ENCODE results near the gene PRKCH.

PRKCH gene

DNA sequence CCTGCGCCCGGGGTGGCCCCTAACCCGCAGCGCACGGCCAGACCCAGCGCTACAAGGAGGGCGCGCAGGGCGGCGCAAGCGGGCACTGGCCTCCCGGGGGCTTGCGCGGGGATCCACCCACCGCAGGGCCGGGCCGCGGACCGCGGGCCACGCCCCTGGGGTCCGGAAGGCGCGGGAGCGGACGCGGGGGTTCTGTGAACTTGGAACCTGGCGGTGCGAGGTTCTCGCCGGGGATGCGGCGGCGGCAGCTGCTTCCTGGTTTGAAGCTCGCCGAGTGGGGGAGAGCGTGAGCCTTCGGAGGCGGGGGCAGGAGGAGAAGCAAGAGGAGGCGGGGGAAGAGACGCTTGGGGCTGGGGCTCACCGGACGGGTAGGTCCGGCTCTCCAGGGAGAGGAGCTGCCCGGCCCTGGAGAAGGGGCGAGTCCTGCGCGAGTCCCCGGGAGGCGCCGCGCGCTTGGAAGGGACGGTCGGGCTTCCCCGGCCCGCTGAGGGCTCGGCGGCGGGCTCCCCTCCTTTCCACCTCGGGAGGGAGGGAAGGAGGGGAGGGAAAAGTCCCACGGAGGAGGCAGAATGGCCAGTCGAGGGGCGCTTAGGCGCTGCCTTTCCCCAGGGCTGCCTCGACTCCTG lies at the start of gene PRKCH:
TSS of gene PRKCH (plus strand) at position 195 of the 626 bp plus-strand sequence. CDS start 523 bp downstream, outside the sequence.
- DNase-seq (ENCODE audit: low read depth), result peak; percentile 81

DNA sequence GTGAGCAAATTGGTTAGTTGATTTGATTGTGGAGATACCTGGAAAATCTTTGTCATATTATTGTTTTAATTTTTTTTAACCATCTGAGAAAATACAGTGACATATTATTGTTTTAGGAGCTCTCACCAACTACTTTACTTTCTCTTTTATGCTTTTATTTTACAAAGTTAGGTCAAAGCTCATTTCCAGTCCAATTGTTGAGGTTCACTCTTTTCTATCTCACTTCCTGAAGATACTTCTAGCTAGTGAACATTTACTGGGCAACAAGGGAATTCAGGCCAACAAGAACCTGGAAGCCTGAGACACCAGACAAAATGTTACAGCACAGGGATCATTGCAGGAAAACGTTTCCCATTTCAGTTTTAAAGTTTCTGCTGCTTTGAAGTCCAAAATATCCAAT lies 44.1 kb upstream of the PRKCH start:
- no peak for DNase-seq (ENCODE audit: low read depth)

DNA sequence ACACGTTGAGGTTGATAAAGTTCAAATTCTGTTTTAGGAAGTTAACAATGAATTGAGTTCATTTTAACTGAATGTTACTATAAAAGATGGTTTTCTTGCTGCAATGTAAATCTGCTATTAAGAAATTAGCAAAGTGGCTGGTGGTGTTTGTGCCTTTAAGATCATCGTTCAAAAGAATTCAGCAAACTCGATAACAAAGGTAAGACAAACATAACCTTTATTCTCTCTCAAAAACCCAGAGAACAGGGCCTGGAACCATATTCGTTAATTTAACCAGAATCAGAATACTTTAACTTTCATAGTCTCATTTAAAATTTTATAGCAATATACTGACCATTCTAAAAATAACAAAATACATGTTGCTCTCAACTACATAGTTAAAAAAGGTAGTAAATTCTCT lies 43.6 kb upstream of the PRKCH start:
- DNase-seq (ENCODE audit: low read depth), result no peak

DNA sequence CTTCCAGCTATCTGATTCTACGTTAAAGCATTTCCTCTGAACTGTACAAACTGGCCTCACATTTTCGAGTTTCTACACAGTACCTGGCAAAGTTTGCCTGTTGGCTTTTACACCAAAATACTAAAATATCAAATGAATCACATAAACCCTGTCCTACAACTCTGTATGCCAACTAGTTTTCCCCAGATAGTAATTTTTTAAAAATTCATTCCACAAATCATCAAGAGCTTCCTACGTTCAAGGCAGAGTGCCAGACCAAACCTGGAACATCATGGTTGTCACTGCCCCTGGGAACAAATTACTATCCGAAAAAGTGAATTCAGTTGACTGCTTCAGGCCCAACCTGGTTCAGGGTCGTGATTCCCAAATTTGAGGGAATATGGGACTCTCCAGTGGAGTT lies 42.3 kb upstream of the PRKCH start:
- DNase-seq (ENCODE audit: low read depth), result no peak

DNA sequence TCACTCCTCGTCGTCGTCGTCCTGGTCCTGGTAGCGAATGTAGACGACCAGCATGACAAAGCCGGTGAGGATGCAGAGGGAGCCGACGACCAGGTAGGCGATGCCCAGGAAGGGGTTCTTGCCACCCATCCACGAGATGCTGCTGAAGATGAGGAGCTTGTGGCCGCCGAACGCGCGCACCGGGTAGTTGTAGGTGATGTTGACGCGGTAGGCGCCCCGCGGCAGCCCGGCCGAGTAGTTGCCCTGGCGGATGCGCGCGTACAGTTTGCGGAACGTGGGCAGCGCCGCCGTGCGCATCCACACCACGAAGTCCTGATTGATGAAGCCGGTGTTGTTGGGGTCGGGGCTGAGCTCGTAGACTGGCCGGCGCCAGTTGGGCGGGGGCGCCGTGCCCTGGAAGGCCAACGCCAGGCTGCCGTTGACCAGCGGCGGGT lies 41.3 kb upstream of the PRKCH start:
- DNase-seq (ENCODE audit: low read depth), result peak; percentile 36

DNA sequence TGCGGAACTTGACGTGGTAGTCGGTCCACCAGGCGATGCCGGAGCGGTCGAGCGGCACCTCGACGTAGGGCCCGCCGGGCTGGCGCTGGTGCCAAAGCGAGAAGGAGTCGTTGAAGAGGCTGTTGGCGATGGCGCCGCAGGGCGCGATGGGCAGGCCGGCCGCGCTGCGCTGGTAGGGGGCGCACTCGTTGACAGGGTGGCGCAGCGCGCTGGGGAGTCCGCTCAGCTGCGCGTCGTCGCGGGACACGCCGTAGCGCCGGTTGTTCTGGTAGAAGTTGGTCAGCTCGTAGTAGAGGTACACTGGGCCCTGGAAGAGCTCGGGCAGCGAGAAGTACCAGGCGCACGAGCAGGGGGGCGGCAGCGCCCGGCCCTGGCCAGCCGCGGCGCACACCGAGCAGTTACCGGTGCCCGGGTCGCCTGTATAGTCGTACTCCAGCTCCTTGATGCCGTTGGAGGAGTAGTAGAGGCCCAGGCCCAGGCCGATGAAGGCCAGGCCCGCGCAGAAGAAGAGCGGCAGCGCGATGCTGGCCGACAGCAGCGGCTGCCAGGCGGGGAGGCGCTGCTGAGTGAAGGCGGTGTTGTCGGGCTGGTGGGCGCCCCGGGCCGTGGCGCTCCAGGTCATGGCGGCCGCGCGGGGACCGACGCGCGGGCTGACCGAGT lies 40.7 kb upstream of the PRKCH start:
- DNase-seq (ENCODE audit: low read depth), result peak; percentile 71

DNA sequence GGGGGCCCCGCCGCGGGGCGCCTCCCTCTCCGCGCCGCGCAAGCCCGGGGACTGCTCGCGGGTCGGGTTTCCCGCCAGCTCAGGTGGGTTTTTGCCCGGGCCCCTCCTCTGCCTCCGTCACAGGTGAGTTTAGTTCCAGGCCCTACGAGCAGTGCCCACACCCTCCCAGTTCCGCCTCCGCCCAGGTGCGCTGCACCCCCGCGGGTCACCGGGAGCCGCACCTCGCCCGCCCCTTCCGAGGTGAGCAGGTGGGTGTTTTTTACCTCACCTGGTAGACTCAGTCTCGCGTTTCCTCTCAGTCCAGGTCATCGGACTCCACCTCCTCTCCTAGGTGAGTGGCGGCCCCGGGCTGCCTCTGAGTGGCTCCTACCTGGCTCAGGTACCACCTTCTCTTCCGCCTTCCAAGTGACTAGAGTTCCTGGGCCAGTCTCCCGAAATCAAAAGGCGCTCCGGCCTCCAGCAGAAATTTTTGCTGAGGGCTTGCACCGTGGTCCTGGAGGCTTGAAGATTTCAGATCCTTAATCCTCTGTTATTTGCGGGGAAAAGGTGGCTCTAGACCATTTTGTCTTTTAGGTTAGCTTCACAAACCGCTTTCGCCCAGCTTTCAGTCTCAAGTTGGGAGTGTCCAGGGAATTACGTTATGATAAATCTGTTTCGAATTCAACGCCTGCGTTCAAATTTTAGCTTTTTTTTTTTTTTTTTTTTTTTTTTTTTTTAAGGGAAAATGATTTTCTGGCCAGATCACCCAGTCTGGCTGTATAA lies 40.0 kb upstream of the PRKCH start, which contains the start of gene TMEM30B:
TSS of gene TMEM30B (minus strand) at position 153 of the 762 bp plus-strand sequence. CDS start 191 bp downstream, outside the sequence.
- DNase-seq (ENCODE audit: low read depth), result no peak

DNA sequence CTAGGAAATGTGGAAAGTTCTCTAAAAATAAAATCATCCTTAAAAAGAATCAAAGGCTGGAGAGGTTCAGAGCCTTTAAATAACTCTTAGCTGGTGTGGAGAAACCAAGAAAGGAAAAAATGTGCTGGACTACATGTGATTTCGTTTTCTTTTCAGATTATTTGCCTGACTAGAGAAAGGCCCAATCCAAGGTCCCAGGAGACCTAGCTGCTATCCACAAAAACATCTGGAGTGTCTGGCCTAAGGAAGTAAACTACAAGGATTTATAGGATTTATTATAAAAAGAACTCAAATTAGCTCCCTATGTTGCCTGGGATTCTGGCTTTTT lies 39.5 kb upstream of the PRKCH start:
- no peak for DNase-seq (ENCODE audit: low read depth)

DNA sequence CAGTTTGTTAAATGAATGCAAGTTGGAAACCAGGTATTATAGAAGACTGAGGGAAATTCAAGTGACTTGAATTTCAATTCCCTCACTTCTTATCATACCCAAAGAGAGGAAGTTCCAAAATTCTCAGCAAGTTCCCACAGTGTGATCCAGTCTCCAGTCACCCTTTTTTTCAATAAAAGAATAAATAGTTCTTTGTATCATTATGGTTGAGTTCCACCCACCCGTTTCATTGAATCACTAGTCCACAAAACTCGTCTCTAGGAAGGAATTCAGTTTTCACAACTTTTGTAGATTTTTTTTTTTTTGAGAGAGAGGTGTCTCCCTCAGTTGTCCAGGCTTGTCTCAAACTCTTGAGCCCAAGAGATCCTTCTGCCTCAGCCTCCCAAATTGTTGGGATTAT lies 38.6 kb upstream of the PRKCH start:
- DNase-seq (ENCODE audit: low read depth), result no peak

DNA sequence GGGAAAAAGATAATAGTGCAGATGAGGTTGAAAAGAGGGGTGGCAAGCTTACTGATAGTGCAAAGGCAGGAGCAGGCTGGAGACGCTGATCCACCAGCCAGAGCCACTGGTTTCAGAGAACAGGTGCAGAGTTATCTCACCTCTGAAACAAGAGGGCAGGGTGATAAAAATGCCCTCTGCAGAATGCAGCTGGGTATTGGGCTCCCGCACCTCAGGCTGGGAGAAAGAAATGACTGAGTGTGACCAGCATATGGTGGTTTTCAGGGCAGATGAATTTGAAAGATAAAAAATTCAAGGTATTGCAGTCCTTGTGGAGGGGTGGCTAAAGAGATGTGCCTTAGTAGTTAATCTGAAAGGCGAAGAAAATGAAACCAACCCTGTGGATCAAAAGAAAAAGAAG lies 37.4 kb upstream of the PRKCH start:
- no peak for DNase-seq (ENCODE audit: low read depth)

DNA sequence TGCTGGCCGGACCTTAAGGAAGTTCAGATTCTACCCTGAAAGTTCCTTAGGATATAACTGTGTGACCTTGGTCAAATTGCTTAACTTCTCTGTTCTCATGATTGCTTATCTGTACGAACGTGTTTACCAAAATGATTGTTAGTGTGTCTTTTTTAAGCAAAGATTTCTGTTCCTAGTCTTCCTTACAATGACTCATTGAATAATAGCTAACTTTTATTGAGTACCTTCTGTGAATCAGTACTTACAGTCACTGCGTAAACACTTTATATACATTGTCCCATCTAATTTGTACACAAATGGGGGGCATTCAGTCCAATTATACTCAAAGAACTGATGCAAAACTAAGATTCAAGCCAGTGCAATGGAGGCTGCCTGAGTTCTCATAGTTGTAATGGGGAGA lies 36.0 kb upstream of the PRKCH start:
- DNase-seq (ENCODE audit: low read depth), result no peak

DNA sequence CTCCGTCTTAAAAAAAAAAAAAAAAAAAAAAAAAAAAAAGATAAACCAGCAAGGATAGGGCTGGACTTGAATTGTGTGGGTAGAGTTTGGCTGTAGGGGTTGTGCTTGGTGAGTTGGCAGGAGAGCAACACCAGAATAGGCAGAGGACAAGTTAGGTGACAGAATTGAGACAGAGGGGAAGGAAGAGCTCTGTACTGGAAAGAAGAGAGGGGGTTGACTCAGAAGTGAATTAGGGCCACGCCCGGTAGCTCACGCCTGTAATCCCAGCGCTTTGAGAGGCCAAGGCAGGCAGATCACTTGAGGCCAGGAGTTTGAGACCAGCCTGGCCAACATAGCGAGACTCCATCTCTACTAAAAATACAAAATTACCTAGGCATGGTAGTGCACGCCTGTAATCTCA lies 34.2 kb upstream of the PRKCH start:
- no peak for DNase-seq (ENCODE audit: low read depth)

DNA sequence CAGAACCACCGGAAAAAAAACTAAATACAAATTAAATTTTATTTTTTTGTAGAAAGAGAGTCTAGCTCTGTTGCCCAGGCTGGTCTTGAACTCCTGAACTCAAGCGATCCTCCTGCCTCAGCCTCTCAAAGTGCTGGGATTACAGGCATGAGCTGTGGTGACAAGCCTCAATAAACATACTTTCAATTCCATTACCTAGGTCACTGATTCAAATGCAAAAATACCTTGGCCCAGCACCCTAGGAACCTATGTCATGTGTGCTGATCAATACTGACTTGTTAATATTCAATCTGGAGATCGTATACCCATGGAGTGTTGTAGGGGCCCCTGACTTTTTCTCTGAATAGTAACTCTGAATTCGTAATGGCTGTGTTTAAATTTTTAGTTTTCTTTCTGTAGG lies 33.2 kb upstream of the PRKCH start:
- DNase-seq (ENCODE audit: low read depth), result no peak

DNA sequence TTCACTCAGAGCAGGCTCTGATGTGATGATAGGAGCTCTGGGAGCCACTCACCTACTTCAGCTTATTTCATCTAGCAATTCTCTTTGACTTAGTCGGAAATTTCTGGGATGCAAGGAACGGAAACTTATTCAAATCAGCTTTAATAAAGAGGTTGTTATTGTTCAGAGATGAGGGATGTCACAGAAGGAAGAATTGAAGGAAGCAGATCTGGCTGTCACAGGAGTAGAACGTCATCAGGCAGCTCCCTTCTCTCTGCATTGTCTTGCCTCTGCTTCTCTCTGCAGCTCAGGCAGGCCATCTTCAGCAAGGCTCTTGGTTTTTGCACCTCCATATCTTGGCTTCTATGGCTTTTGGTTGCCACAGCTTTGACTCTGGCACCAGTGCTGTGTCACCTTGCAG lies 32.7 kb upstream of the PRKCH start:
- no peak for DNase-seq (ENCODE audit: low read depth)

DNA sequence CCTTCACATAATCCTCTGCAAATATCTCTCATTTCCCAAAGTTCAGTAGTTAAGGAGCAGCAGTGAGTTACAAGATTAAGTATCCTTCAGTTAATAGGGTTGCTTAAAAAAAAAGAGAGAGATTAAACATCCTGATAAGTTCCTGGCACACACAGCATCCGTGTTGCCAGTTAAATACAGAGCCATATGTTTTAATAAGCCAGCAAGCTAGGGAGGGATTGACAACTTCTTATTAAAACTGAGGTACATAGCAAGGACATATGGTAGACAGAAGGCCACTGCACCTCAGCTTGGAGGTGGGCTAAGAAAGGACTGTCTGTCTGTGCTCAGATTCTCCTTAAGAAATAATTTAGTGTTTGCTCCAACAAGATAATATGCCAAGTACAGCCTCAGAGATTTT lies 30.7 kb upstream of the PRKCH start:
- DNase-seq (ENCODE audit: low read depth), result no peak

DNA sequence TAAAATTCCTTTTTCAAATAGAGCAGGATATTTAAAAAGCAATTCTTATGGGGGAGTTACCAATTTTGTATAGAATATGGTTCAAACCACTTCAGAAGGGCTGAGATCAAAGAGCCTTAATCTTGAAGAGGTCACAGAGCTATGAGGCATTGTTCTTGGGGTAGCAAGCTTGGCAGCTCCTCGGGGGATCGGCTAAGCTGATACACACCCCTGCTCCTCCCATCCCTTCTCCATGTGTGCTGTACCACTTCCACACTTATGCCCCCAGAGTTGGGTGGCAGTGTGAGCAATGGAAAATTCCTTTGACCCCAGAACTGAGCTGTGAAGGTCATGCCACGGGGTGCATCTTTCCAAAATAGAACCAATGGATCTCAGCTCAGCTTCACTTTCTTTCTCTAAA lies 25.2 kb upstream of the PRKCH start:
- no peak for DNase-seq (ENCODE audit: low read depth)

DNA sequence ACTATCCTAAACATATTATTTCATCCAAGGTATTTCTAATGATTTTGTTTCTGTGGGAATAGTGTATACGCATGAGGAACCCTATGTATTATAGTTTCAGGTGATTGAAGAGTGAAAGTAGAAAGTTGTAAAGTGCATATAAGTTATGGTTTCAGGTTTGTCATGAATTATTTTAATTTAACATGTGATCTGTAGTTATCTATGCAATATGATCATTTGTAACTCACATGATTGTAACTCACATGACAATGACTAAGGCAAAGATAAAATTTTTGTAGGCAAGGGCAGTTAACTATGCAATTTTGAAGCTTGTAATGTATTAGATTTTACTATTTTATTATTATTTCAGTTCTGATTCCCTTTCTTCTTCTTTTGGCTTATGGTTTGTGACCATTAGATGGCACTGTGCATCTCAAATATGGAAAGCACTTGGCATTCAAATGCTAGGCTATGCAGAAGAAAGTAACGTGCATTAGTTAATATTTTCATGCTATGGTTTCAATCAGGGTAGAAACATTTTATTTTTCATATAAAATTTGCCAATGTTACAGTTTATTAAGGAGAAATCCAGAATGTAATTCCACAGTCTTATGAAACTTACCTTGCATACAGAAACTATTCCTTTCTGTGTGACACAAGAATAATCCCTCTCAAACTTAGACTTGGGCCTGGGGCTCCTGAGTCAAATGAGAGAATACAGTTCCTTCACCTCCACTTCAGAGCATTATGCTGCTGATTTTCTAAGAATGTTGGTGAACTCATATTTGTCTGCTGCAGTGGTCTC lies 24.5 kb upstream of the PRKCH start:
- no peak for DNase-seq (ENCODE audit: low read depth)

DNA sequence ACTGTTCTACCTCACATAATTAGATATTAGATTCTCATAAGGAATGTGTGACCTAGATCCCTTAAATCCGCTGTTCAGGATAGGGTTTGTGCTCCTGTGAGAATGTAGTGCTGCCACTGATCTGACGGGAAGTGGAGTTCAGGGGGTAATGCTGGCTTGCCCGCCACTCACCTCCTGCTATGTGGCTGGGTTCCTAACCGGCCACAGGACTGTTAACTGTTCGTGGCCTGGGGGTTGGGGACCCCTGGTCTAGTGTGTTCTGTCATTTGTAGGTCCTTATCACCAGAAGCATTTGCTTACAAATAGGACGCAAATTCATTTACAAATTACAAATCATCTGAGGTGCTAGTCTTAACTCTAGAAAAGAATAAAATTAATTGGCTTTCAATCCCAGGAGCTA lies 23.8 kb upstream of the PRKCH start:
- DNase-seq (ENCODE audit: low read depth), result no peak

DNA sequence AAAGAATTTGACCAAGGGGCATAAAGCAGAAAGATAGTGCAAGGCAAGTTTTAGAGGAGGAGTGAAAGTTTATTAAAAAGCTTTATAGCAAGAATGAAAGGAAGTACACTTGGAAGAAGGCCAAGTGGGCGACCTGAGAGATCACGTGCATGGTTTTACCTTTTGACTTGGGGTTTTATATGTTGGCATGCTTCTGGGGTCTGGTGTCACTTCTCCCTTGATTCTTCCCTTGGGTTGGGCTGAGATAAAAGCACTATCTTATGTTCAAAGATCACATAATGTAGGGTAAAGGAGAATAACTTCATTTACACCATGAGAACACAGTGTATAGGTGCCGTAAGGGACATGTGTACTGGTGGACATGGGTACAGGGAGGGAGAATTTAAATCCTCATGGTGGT lies 22.6 kb upstream of the PRKCH start:
- no peak for DNase-seq (ENCODE audit: low read depth)

DNA sequence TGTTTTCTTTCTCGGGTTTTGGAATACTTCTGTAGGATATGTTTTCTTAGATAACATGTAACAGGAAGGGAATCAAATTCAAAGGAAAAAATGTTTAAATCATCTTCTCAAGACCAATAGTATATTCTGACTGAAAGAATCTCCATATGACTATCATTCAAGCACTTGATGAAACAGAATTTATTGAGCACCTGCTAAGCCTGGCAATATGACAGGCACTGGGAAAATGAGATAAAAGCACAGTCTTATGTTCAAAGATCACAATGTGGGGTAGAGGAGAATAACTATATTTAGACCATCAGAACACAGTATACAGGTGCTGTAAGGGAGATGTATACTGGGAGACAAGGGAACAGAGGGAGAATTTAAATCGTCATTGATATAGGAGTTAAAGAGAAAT lies 21.2 kb upstream of the PRKCH start:
- DNase-seq (ENCODE audit: low read depth), result no peak

DNA sequence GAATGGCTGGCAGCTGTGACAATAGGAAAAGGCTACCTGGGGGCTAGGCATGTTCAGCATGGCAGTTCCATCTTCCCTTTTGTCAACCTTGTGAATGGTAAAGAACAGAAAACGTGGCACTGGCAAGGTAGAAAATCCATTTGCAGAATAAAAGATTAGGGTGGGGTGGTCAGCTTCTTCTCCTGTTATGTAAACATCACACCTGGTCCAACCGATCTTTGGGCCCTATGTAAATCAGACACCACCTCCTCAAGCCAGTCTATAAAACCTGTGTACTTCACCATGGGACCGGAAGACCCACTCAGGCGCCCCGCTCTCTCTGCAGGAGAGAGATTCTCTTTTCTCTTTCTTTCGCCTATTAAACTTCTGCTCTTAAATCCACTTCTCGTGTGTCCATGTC lies 20.6 kb upstream of the PRKCH start:
- DNase-seq (ENCODE audit: low read depth), result no peak

DNA sequence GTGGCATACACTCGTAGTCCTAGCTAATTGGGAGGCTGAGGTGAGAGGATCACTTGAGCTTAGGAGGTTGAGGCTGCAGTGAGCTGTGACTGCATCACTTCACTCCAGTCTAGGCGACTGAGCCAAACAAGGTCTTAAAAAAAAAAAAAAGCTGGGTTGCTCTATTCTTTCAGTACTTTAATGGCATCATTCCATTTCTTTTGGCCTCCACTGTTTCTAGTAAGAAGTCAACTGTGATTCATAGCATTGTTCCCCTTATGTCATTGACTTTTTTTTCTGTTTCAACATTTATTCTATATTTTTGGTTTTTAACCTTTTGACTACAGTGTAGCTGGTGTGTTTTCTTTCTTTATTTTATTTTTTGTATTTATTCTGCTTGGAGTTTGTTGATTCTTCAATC lies 16.7 kb upstream of the PRKCH start:
- DNase-seq (ENCODE audit: low read depth), result no peak

DNA sequence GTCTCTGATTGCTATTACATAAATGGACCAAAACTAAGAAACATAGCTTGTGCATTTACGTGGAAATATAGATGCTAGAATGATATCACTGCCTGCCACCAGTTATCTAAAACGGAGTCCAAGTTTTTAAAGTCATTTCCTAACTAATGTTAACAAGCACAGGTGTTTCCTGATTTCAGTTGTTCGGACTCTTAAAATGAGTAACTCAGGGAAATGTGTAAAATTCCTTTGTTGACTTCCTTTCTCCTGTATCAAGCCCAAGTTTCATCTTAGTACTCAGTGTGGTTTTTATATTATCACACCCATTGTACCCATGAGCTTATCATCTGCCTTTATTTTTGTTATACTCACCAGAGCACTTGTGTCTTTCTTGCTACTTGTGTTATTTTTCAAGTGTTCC lies 13.2 kb upstream of the PRKCH start:
- DNase-seq (ENCODE audit: low read depth), result no peak

Data from activated T-helper 9 cell treated with anti-CD3 and anti-CD28 coated beads, Interleukin-2, amount 50 U/mL, for 16 hours (primary cell).